Measurements from ENCODE around the gene HMCN2. TPM values are rescaled to one million over a fixed set of nuclear protein-coding genes. Genes with fewer than 3 reads are reported as not detected.

The HMCN2 gene
- total RNA-seq, 1 experiment from 2014 or later: 8.6 TPM

GRCh38 chr9:130422546-130422945, 157.0 kb downstream of the HMCN2 start:
- Mint-ChIP-seq H3K27ac (peak overlapping the region in 2 of 3 experiments; percentile 61 to 79; a peak in 1 of 7 replicates), H3K4me1 (peaks cover 21 to 28% of the 10 kb centered on the region in 2 experiments), H3K4me3 (no peak overlapping the region; a peak in 1 of 5 replicates), H3K36me3 (ENCODE audit: insufficient read depth in 1 of 3, low read depth in 3 of 3) (peaks cover 8 to 13% (median 9%) of the 10 kb centered on the region in 3 experiments), H3K9me3 (peaks cover 5 to 6% of the 10 kb centered on the region in 2 experiments; a peak in 4 of 5 replicates), H3K27me3 (ENCODE audit: low read depth) (peaks cover 9% of the 10 kb centered on the region)
- Histone ChIP-seq H4K8ac (replicated peaks; ENCODE audit: insufficient read length, low read depth, low read length) (no peak overlapping the region), H3K9me3 (ENCODE audit: control insufficient read depth, low read depth, low read length) (no peaks in the 10 kb centered on the region), H3K14ac (ENCODE audit: insufficient read depth, low read length) (no peak overlapping the region; the same call in 1 of the 2 replicates), H3T11ph (ENCODE audit: low read length) (no peak overlapping the region), H4K91ac (ENCODE audit: insufficient read length, low read depth, low read length) (no peak overlapping the region), H3K4me2 (ENCODE audit: insufficient read depth, insufficient read length, low read length) (no peak overlapping the region), H3K23ac (ENCODE audit: insufficient read length, low read depth, low read length) (no peak overlapping the region), H4K5ac (ENCODE audit: insufficient read length, low read depth, low read length) (no peak overlapping the region), H2BK120ac (ENCODE audit: low read depth, low read length, poor library complexity, severe bottlenecking) (no peak overlapping the region), H3K56ac (ENCODE audit: insufficient read length, low read depth, low read length) (no peak overlapping the region), H3K79me1 (ENCODE audit: insufficient read depth, low read depth, low read length, poor library complexity, severe bottlenecking) (no peaks in the 10 kb centered on the region), H2BK5ac (ENCODE audit: insufficient read length, low read length) (no peak overlapping the region), H3K79me2 (ENCODE audit: insufficient read depth, low read length) (no peaks in the 10 kb centered on the region), H3K4me1 (ENCODE audit: insufficient read depth, low read length) (peaks cover 9% of the 10 kb centered on the region), H3K18ac (ENCODE audit: insufficient read length, low read depth, low read length) (no peak overlapping the region), H2BK12ac (ENCODE audit: insufficient read length, low read depth, low read length) (no peak overlapping the region), H3K23me2 (ENCODE audit: insufficient read length, low read depth, low read length, poor library complexity, severe bottlenecking) (no peaks in the 10 kb centered on the region), H2AFZ (ENCODE audit: low read length) (no peak overlapping the region), H4K20me1 (ENCODE audit: control insufficient read depth, insufficient read depth, insufficient read length) (no peaks in the 10 kb centered on the region), H2BK15ac (ENCODE audit: low read depth, low read length) (no peak overlapping the region), H2BK20ac (ENCODE audit: low read depth, low read length, poor library complexity, severe bottlenecking) (no peak overlapping the region), H2AK5ac (ENCODE audit: insufficient read length, low read length) (no peak overlapping the region), H3K27me3 (ENCODE audit: insufficient read depth, low read length) (no peaks in the 10 kb centered on the region), H3K4ac (ENCODE audit: low read depth, low read length) (no peak overlapping the region), H3K9ac (ENCODE audit: extremely low read depth, insufficient read length, low read length) (no peak overlapping the region), H3K27ac (ENCODE audit: insufficient read length, low read depth, low read length) (no peak overlapping the region)
- TF ChIP-seq CTCF (conservative IDR thresholded peaks at IDR 0.05): no peak
- no CpG with 5 or more reads among the region's 10 CpGs for WGBS (ENCODE audit: extremely low coverage, insufficient read length, low lambda C conversion rate)
- peak; percentile 23 for DNase-seq

Measured in H9 (cell line).